ENCODE measurements around the gene COMT.
"Not testable (repeated sequence)": the region's sequence is repeated elsewhere in the genome, so short reads cannot be mapped to it uniquely, and the experiment has no call there.

The COMT gene

DNA sequence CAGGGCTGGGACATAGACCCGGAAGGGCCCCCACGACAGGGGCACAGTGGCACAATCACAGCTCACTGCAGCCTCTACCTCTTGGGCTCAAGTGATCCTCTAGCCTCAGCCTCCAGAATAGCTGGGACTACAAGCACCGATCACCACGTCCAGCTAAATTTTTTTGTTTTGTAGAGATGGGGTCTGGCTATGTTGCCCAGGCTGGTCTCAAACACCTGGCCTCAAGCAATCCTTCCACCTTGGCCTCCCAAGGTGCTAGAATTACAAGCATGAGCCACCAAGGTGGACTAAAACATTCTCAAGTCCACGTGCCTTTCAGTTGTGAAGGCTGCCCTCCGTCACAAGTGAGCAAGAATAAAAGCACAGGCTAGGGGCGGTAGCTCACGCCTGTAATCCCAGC, 10.1 kb upstream of the COMT start:
- H3K4me3 ChIP-seq = no peak overlapping the region
- H3K27ac ChIP-seq = no peak overlapping the region
- no peak for TF ChIP-seq CTCF (IDR thresholded peaks at IDR 0.05)
- DNase-seq (ENCODE audit: low spot score) = no peak

GRCh38 chr22:19932367-19933206, 9.0 kb upstream of the COMT start:
- no peak for TF ChIP-seq CTCF (IDR thresholded peaks at IDR 0.05)
- Histone ChIP-seq H3K4me3 (no peak overlapping the region), H3K27ac (peak overlapping the region in 1 of 2 donors; percentile 41)
- no peak for DNase-seq (ENCODE audit: low spot score)

DNA sequence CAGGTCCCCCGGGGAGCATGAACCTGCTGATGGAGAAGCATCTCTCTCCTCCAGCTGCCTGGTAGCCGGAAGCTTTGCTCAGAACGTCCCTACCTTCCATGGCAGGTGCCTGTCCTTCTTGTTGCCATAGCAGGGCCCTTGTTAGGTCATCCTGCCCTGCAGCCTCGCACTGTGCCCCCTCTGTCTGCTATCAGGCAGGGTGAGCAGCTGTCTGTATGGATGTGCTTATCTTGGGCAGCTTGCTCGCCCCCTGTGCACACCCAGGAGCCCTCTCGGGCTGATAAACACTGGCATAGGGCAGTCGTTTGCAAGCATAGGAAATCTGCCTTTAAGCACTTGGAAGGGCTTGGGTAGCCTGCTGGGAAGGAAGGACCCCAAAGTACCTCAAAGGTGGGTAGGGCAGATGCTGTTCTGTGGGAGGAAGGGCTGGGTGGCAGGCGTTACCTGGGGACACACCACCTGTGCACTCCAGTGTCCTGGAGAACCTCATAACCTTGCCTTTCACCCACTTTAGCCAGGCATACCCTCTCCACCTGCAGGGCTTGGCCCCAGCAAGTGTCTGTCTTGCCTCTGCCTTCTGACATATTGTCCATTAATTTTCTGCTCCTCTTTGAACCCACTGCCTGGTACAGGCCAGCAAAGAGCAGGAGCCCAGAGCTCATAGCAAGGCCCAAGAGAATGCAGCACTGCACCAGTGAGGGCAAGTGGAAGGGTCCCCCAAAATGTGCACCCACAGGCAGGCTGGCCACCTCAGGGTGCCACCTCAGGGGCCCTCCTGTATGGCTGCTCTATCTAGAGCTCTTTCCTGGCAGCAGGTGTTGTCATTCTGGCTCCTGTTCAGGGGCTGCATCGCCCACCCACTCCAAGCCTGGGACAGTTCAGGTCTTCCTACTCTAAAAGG, 8.0 kb upstream of the COMT start:
- no peak overlapping the region for H3K4me3 ChIP-seq
- H3K27ac ChIP-seq = no peak overlapping the region

DNA sequence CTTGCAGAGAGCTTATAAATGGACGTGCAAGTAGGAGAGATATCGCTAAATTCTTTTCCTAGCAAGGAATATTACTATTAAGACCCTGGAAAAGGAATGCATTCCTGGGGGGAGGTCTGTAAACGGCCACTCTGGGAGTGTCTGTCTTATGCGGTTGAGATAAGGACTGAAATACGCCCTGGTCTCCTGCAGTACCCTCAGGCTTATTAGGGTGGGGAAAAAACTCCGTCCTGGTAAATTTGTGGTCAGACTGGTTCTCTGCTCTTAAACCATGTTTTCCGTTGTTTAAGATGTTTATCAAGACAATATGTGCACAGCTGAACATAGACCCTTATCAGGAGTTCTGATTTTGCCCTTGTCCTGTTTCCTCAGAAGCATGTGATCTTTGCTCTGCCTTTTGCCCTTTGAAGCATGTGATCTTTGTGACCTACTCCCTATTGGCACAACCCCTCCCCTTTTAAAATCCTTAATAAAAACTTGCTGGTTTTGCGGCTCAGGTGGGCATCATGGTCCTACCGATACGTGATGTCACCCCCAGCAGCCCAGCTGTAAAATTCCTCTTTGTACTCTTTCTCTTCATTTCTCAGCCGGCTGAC, 6.4 kb upstream of the COMT start:
- DNase-seq (ENCODE audit: low spot score); H3K4me3 ChIP-seq; H3K27ac ChIP-seq: not testable (repeated sequence)

More for the DNA sequence above, 8.0 kb upstream of the COMT start:
- no peak for TF ChIP-seq CTCF (IDR thresholded peaks at IDR 0.05)
- no peak for DNase-seq (ENCODE audit: low spot score)

DNA sequence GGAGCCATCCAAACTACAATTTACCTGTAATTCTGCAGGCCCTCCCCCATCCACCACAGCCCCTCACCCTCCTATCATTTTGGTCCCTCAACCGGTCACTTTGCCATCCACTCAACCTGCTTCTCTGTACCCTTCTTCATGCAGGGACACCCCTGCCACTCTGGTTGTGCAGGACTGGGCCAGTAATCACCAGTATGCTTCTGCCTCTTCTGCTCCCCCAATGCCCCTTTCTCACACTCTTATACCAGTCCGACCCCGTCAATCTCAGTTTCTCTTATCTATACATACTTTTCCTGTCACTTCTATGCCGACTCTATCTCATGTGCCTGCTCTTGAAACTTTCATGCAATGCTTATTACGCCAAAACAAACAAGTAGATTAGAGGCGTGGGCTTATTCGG, 5.1 kb upstream of the COMT start:
- TF ChIP-seq CTCF (IDR thresholded peaks at IDR 0.05) = no peak
- Histone ChIP-seq H3K27ac (no peak overlapping the region), H3K4me3 (no peak overlapping the region)
- no peak for DNase-seq (ENCODE audit: low spot score)

DNA sequence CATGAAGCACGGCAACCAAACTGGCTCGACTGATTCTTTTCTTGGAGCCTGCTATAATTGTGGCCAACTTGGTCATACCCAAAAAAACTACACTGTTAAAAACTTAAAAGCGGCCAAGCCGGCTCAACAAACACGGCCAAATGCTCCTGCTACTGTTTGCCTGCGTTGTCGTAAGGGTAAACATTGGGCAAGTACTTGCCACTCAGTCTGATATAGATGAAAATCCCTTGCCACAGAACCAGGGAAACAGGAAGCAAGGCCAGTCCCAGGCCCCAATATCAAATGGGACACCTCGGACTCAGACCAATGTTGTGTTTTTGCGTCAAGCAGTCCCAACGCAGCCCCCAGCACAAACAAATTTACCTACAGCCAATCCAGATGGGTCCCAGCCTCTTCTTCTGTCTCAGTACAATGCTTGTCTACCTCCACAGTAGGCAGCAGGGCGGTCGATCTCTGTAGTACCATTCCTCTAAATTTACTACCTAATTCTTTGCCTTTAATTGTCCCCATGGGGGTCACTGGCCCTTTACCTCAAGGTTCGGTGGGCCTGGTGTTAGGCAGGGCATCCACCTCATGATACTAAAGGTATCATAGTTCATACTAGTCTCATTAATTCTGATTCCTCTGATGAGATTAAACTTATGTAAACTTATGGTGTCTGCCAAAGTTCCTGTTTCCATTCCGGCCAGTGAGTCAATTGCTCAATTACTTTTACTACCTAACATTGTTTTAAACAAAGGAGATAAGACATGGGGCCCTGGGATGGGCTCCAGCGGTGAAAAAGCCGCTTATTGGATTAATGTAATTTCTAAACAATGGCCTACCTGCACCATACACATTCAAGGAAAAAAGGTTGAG, 3.7 kb upstream of the COMT start:
- DNase-seq (ENCODE audit: low spot score) = no peak
- Histone ChIP-seq H3K4me3 (no peak overlapping the region), H3K27ac (no peak overlapping the region)
- TF ChIP-seq CTCF (IDR thresholded peaks at IDR 0.05) = no peak

All from coronary artery (tissue), 2 donors.